Karpas-422 (cell line): ENCODE measurements around the gene NTN1. TPM values are rescaled to one million over a fixed set of nuclear protein-coding genes. Genes with fewer than 3 reads are reported as not detected.

ENCODE experiments used
- DNase-seq: peaks from one replicate; pipeline ENCODE4 v3.0.0-alpha.2; 2015
- H2AFZ ChIP-seq: fragments of 200-600 bp; sonication (generic); 2 replicates; pipeline ENCODE4 v1.6.1; 2014; ENCODE audit warnings: antibody characterized with exemption, low read length, mixed read lengths
- H3K27ac ChIP-seq: fragments of 200-600 bp; sonication (generic); 2 replicates; pipeline ENCODE4 v1.5.1; 2014; ENCODE audit warnings: mild to moderate bottlenecking, low read length, moderate library complexity
- H3K27me3 ChIP-seq: fragments of 200-600 bp; sonication (generic); 2 replicates; pipeline ENCODE4 v1.6.1; 2014; ENCODE audit warnings: low read length, mixed read lengths
- H3K36me3 ChIP-seq: fragments of 200-600 bp; sonication (generic); 2 replicates; pipeline ENCODE4 v1.6.1; 2014; ENCODE audit warnings: low read length, mixed read lengths; ENCODE audit not compliant: insufficient read depth
- H3K4me1 ChIP-seq: fragments of 200-600 bp; sonication (generic); 2 replicates; pipeline ENCODE4 v1.6.1; 2014; ENCODE audit warnings: mild to moderate bottlenecking, low read length, mixed read lengths
- H3K4me2 ChIP-seq: fragments of 200-600 bp; sonication (generic); 2 replicates; pipeline ENCODE4 v1.6.1; 2014; ENCODE audit warnings: low read length, low read depth, mild to moderate bottlenecking; ENCODE audit not compliant: poor library complexity, severe bottlenecking
- H3K4me3 ChIP-seq: fragments of 200-600 bp; sonication (generic); 2 replicates; pipeline ENCODE4 v1.5.1; 2014; ENCODE audit warnings: mild to moderate bottlenecking, antibody characterized with exemption, low read length, mixed read lengths
- H3K79me2 ChIP-seq: fragments of 200-600 bp; sonication (generic); 2 replicates; pipeline ENCODE4 v1.6.1; 2014; ENCODE audit warnings: mild to moderate bottlenecking, low read length, mixed read lengths
- H3K9ac ChIP-seq: fragments of 200-600 bp; sonication (generic); 2 replicates; pipeline ENCODE4 v1.6.0; 2014; ENCODE audit warnings: low read length
- H3K9me2 ChIP-seq: fragments of 200-600 bp; sonication (generic), shearing (Covaris generic); replicated peaks from 2 replicates; pipeline ENCODE4 v1.6.0; 2014; ENCODE audit warnings: mild to moderate bottlenecking, low read length, moderate library complexity; ENCODE audit not compliant: insufficient read depth
- H3K9me3 ChIP-seq: fragments of 300-700, 200-600 bp; sonication (generic); 2 replicates; pipeline ENCODE4 v1.6.1; 2014; ENCODE audit warnings: low read length, mixed read lengths
- H4K20me1 ChIP-seq: fragments of 200-600 bp; sonication (generic); 2 replicates; pipeline ENCODE4 v1.6.1; 2014; ENCODE audit warnings: mild to moderate bottlenecking, antibody characterized with exemption, low read length, low read depth; ENCODE audit not compliant: insufficient read depth
- total RNA-seq: library from RNA; depleted of rRNA; stranded (reverse); fragments of >200 nt; shearing (Covaris generic); gene quantifications from 2 replicates; pipeline ENCODE4 v1.2.3, GENCODE V29; 2014; ENCODE audit warnings: low replicate concordance

Gene NTN1
- total RNA-seq, 1 experiment from 2014 or later, result not detected

GRCh38 chr17:9139695-9140094 lies 118.4 kb downstream of the NTN1 start:
- Histone ChIP-seq H3K36me3 (no peaks in the 10 kb centered on the region), H3K4me3 (no peak overlapping the region), H3K9ac (no peak overlapping the region), H3K4me1 (no peaks in the 10 kb centered on the region), H3K79me2 (no peaks in the 10 kb centered on the region), H3K4me2 (no peak overlapping the region), H2AFZ (no peak overlapping the region), H3K27me3 (no peaks in the 10 kb centered on the region), H4K20me1 (no peaks in the 10 kb centered on the region), H3K9me2 (no peaks in the 10 kb centered on the region), H3K27ac (no peak overlapping the region), H3K9me3 (no peaks in the 10 kb centered on the region)
- no peak for DNase-seq

DNA sequence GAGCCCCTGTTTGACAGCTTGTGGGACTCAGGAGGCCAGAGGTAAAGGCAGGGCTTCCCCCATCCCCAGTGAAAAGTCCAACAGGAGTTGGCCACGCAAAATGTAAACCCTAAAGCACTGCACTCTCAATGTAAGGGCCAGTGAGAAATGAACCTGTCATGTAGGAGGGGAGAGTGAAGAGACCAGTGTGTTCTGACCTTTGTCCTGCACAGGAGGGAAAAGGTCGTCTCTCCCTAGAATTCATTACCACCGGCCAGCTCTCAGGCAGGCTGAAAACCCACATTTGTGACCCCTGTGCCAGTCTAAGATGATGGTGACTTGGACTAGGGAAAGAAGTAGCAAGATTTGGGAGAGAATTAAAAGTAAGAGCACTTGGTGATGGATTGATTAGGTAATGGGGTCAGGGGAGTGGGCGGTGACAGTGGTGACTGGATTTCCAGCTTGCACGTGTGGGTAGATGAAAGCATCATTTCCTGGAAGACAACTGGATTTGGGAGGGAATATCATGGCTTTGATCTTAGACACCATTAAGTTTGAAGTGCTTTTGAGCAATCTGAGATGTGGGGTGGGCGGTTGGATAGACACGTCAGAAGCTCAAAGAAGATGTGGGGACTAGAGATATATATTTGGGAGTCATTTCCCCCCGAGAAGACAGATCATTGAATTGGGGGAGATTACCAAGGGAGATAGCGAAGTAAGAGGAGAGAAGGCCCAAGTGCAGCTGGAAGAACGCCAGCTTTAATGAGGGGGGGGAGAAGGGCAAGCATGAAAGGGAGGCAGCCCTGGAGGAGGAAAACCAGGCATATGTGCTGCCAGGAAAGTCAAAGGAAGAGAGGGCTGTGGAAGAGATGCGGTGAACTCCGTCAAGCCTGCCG lies 119.5 kb downstream of the NTN1 start:
- H3K9ac ChIP-seq, result no peak overlapping the region
- no peaks in the 10 kb centered on the region for H4K20me1 ChIP-seq
- no peak overlapping the region for H3K4me3 ChIP-seq
- no peak for DNase-seq
- no peak overlapping the region for H3K4me2 ChIP-seq
- H2AFZ ChIP-seq, result no peak overlapping the region
- no peaks in the 10 kb centered on the region for H3K36me3 ChIP-seq
- no peaks in the 10 kb centered on the region for H3K9me3 ChIP-seq
- H3K27ac ChIP-seq, result no peak overlapping the region
- H3K4me1 ChIP-seq, result no peaks in the 10 kb centered on the region
- no peaks in the 10 kb centered on the region for H3K27me3 ChIP-seq
- no peaks in the 10 kb centered on the region for H3K9me2 ChIP-seq
- no peaks in the 10 kb centered on the region for H3K79me2 ChIP-seq

- H3K4me1 ChIP-seq, result no peaks in the 10 kb centered on the region
- H3K9me2 ChIP-seq, result no peaks in the 10 kb centered on the region
- H3K79me2 ChIP-seq, result no peaks in the 10 kb centered on the region
- H3K4me2 ChIP-seq, result no peak overlapping the region
- no peaks in the 10 kb centered on the region for H4K20me1 ChIP-seq
- DNase-seq, result no peak
- no peaks in the 10 kb centered on the region for H3K9me3 ChIP-seq
- H3K9ac ChIP-seq, result no peak overlapping the region
- H2AFZ ChIP-seq, result no peak overlapping the region
- H3K4me3 ChIP-seq, result no peak overlapping the region
- H3K27me3 ChIP-seq, result no peaks in the 10 kb centered on the region
- no peaks in the 10 kb centered on the region for H3K36me3 ChIP-seq
- no peak overlapping the region for H3K27ac ChIP-seq
These were observed 120.1 kb downstream of the NTN1 start for GRCh38 chr17:9141425-9141753.

GRCh38 chr17:9142772-9143494 lies 121.6 kb downstream of the NTN1 start:
- Histone ChIP-seq H3K36me3 (no peaks in the 10 kb centered on the region), H2AFZ (no peak overlapping the region), H3K9me3 (no peaks in the 10 kb centered on the region), H3K27me3 (no peaks in the 10 kb centered on the region), H3K4me1 (no peaks in the 10 kb centered on the region), H3K79me2 (no peaks in the 10 kb centered on the region), H4K20me1 (no peaks in the 10 kb centered on the region), H3K4me3 (no peak overlapping the region), H3K9me2 (no peaks in the 10 kb centered on the region), H3K27ac (no peak overlapping the region), H3K9ac (no peak overlapping the region), H3K4me2 (no peak overlapping the region)
- DNase-seq, result no peak

- no peaks in the 10 kb centered on the region for H3K27me3 ChIP-seq
- no peaks in the 10 kb centered on the region for H3K79me2 ChIP-seq
These were observed 123.4 kb downstream of the NTN1 start for GRCh38 chr17:9144502-9145249.

GRCh38 chr17:9146064-9146463 lies 124.8 kb downstream of the NTN1 start:
- Histone ChIP-seq H3K79me2 (no peaks in the 10 kb centered on the region), H3K4me1 (no peaks in the 10 kb centered on the region), H3K4me3 (no peak overlapping the region), H3K27ac (no peak overlapping the region), H3K9ac (no peak overlapping the region), H3K9me2 (no peaks in the 10 kb centered on the region), H3K4me2 (no peak overlapping the region), H2AFZ (no peak overlapping the region), H3K27me3 (no peaks in the 10 kb centered on the region), H3K9me3 (no peaks in the 10 kb centered on the region), H3K36me3 (no peaks in the 10 kb centered on the region), H4K20me1 (no peaks in the 10 kb centered on the region)
- no peak for DNase-seq

More at GRCh38 chr17:9144502-9145249, 123.4 kb downstream of the NTN1 start:
- H3K9me3 ChIP-seq, result no peaks in the 10 kb centered on the region
- no peak overlapping the region for H2AFZ ChIP-seq
- H3K27ac ChIP-seq, result no peak overlapping the region
- H3K9me2 ChIP-seq, result no peaks in the 10 kb centered on the region
- DNase-seq, result no peak
- no peak overlapping the region for H3K4me3 ChIP-seq
- no peak overlapping the region for H3K9ac ChIP-seq
- H4K20me1 ChIP-seq, result no peaks in the 10 kb centered on the region
- H3K4me2 ChIP-seq, result no peak overlapping the region
- no peaks in the 10 kb centered on the region for H3K4me1 ChIP-seq
- H3K36me3 ChIP-seq, result no peaks in the 10 kb centered on the region

DNA sequence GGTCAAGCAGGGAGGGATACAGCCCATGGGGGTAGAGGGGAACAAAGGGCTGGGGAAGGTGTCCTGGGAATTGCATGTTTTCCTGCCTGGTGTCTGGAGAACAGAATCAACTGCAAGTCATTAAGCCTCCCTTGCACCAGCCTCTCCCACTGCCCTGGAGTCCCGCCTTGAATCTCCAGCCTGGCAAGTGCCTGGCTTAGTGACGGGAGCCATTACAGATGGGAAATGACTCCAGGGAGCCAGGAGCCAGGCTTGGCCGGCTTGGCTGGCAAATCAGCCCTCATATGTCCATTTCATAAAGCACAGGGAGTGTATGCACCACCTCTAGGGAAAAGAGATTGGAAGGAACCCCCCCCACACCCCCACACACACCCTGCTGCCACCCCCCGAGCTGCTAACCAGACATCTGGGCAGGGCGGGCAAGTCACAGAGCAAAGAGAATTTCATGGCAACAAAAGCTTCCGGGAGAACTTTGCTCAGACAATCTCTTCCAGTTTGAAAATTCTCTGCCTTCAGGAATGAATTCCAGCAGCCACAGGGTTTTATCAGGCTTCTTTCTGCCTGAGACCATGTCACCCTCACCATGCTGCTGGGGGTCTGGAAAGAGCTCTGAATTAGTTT lies 127.7 kb downstream of the NTN1 start:
- DNase-seq, result no peak

More for the DNA sequence above, 127.7 kb downstream of the NTN1 start:
- H3K9ac ChIP-seq, result no peak overlapping the region
- no peaks in the 10 kb centered on the region for H3K9me3 ChIP-seq
- no peaks in the 10 kb centered on the region for H3K9me2 ChIP-seq
- no peaks in the 10 kb centered on the region for H3K27me3 ChIP-seq
- H3K4me2 ChIP-seq, result no peak overlapping the region
- no peaks in the 10 kb centered on the region for H4K20me1 ChIP-seq
- no peaks in the 10 kb centered on the region for H3K79me2 ChIP-seq
- H3K27ac ChIP-seq, result no peak overlapping the region
- H3K36me3 ChIP-seq, result no peaks in the 10 kb centered on the region
- no peak overlapping the region for H3K4me3 ChIP-seq
- H2AFZ ChIP-seq, result no peak overlapping the region
- no peaks in the 10 kb centered on the region for H3K4me1 ChIP-seq
